ENCODE results near the gene TXNRD1. TPM values are rescaled to one million over a fixed set of nuclear protein-coding genes. Genes with fewer than 3 reads are reported as not detected.

The TXNRD1 gene
- total and polyA plus RNA-seq, 5 donors from 2014 or later = 26.5 to 47.7 (median 34.2) TPM

- H3K4me3 Mint-ChIP-seq = no peak overlapping the region
- no peaks in the 10 kb centered on the region for H3K36me3 Mint-ChIP-seq
Measured at GRCh38 chr12:104358353-104359003, 142.9 kb downstream of the TXNRD1 start.

GRCh38 chr12:104359216-104359615 is 143.6 kb downstream of the TXNRD1 start:
- no peak overlapping the region for H3K4me3 ChIP-seq (ENCODE audit: low read depth, low read length)
- H3K27me3 ChIP-seq (ENCODE audit: control insufficient read depth, insufficient read depth, low read length) = no peaks in the 10 kb centered on the region
- no peak overlapping the region for H3K27ac ChIP-seq (ENCODE audit: insufficient read depth, low read length, poor library complexity, severe bottlenecking)
- Mint-ChIP-seq H3K27me3 (no peaks in the 10 kb centered on the region), H3K4me1 (peaks cover 0 to 4% (median 1%) of the 10 kb centered on the region in 4 donors), H3K36me3 (no peaks in the 10 kb centered on the region), H3K9me3 (peaks cover 0 to 2% (median 0%) of the 10 kb centered on the region in 7 donors), H3K27ac (no peak overlapping the region), H3K4me3 (no peak overlapping the region)
- no peaks in the 10 kb centered on the region for H3K36me3 ChIP-seq (ENCODE audit: control insufficient read depth, insufficient read depth, low read length)
- DNase-seq = no peak
- no peaks in the 10 kb centered on the region for H3K9me3 ChIP-seq (ENCODE audit: control insufficient read depth in 2 of 2, low read length in 2 of 2)
- no peak for ATAC-seq (ENCODE audit: low read depth in 2 of 2)
- H3K4me1 ChIP-seq (ENCODE audit: control insufficient read depth, insufficient read depth, low read length, poor library complexity, severe bottlenecking) = no peaks in the 10 kb centered on the region

More at GRCh38 chr12:104358353-104359003, 142.9 kb downstream of the TXNRD1 start:
- peak; percentile 85 to 95 for ATAC-seq (ENCODE audit: low read depth in 2 of 2)
- peaks cover 0 to 2% (median 0%) of the 10 kb centered on the region in 7 donors for H3K9me3 Mint-ChIP-seq
- H3K27ac Mint-ChIP-seq = peak overlapping the region in 1 of 3 donors; percentile 26
- H3K27me3 ChIP-seq (ENCODE audit: control insufficient read depth, insufficient read depth, low read length) = no peaks in the 10 kb centered on the region
- H3K4me1 ChIP-seq (ENCODE audit: control insufficient read depth, insufficient read depth, low read length, poor library complexity, severe bottlenecking) = no peaks in the 10 kb centered on the region
- peak; percentile 33 to 75 (median 68) for DNase-seq
- H3K27me3 Mint-ChIP-seq = no peaks in the 10 kb centered on the region
- no peaks in the 10 kb centered on the region for H3K9me3 ChIP-seq (ENCODE audit: control insufficient read depth in 2 of 2, low read length in 2 of 2)
- no peak overlapping the region for H3K4me3 ChIP-seq (ENCODE audit: low read depth, low read length)
- H3K4me1 Mint-ChIP-seq = peaks cover 0 to 5% (median 1%) of the 10 kb centered on the region in 4 donors
- H3K27ac ChIP-seq (ENCODE audit: insufficient read depth, low read length, poor library complexity, severe bottlenecking) = no peak overlapping the region
- H3K36me3 ChIP-seq (ENCODE audit: control insufficient read depth, insufficient read depth, low read length) = no peaks in the 10 kb centered on the region

GRCh38 chr12:104360157-104360556 is 144.6 kb downstream of the TXNRD1 start:
- Histone ChIP-seq H3K27me3 (ENCODE audit: control insufficient read depth, insufficient read depth, low read length) (no peaks in the 10 kb centered on the region), H3K9me3 (ENCODE audit: control insufficient read depth in 2 of 2, low read length in 2 of 2) (no peaks in the 10 kb centered on the region), H3K27ac (ENCODE audit: insufficient read depth, low read length, poor library complexity, severe bottlenecking) (no peak overlapping the region), H3K4me1 (ENCODE audit: control insufficient read depth, insufficient read depth, low read length, poor library complexity, severe bottlenecking) (no peaks in the 10 kb centered on the region), H3K36me3 (ENCODE audit: control insufficient read depth, insufficient read depth, low read length) (no peaks in the 10 kb centered on the region), H3K4me3 (ENCODE audit: low read depth, low read length) (no peak overlapping the region)
- peaks cover 0 to 2% (median 0%) of the 10 kb centered on the region in 7 donors for H3K9me3 Mint-ChIP-seq
- no peak overlapping the region for H3K27ac Mint-ChIP-seq
- H3K4me1 Mint-ChIP-seq = peaks cover 0 to 4% (median 1%) of the 10 kb centered on the region in 4 donors
- no peak for DNase-seq
- no peak for ATAC-seq (ENCODE audit: low read depth in 2 of 2)
- no peaks in the 10 kb centered on the region for H3K36me3 Mint-ChIP-seq
- peak overlapping the region in 1 of 4 donors; percentile 17 for H3K4me3 Mint-ChIP-seq
- H3K27me3 Mint-ChIP-seq = no peaks in the 10 kb centered on the region

GRCh38 chr12:104360983-104361707 is 145.6 kb downstream of the TXNRD1 start:
- no peak overlapping the region for H3K4me3 Mint-ChIP-seq
- Histone ChIP-seq H3K4me1 (ENCODE audit: control insufficient read depth, insufficient read depth, low read length, poor library complexity, severe bottlenecking) (no peaks in the 10 kb centered on the region), H3K27ac (ENCODE audit: insufficient read depth, low read length, poor library complexity, severe bottlenecking) (no peak overlapping the region), H3K36me3 (ENCODE audit: control insufficient read depth, insufficient read depth, low read length) (no peaks in the 10 kb centered on the region), H3K9me3 (ENCODE audit: control insufficient read depth in 2 of 2, low read length in 2 of 2) (no peaks in the 10 kb centered on the region), H3K27me3 (ENCODE audit: control insufficient read depth, insufficient read depth, low read length) (no peaks in the 10 kb centered on the region), H3K4me3 (ENCODE audit: low read depth, low read length) (no peak overlapping the region)
- peaks cover 0 to 2% (median 0%) of the 10 kb centered on the region in 7 donors for H3K9me3 Mint-ChIP-seq
- ATAC-seq (ENCODE audit: low read depth in 2 of 2) (no peak), DNase-seq (no peak)
- H3K27me3 Mint-ChIP-seq = no peaks in the 10 kb centered on the region
- peaks cover 0 to 4% (median 1%) of the 10 kb centered on the region in 4 donors for H3K4me1 Mint-ChIP-seq
- H3K36me3 Mint-ChIP-seq = peaks cover 3% of the 10 kb centered on the region
- H3K27ac Mint-ChIP-seq = no peak overlapping the region

GRCh38 chr12:104365921-104366410 is 150.4 kb downstream of the TXNRD1 start:
- Mint-ChIP-seq H3K36me3 (peaks cover 3% of the 10 kb centered on the region), H3K4me3 (no peak overlapping the region), H3K9me3 (peaks cover 0 to 16% (median 2%) of the 10 kb centered on the region in 7 donors), H3K4me1 (no peaks in the 10 kb centered on the region), H3K27me3 (no peaks in the 10 kb centered on the region), H3K27ac (no peak overlapping the region)
- H3K27me3 ChIP-seq (ENCODE audit: control insufficient read depth, insufficient read depth, low read length) = no peaks in the 10 kb centered on the region
- H3K9me3 ChIP-seq (ENCODE audit: control insufficient read depth in 2 of 2, low read length in 2 of 2) = peaks cover 0 to 3% of the 10 kb centered on the region in 2 experiments
- no peaks in the 10 kb centered on the region for H3K4me1 ChIP-seq (ENCODE audit: control insufficient read depth, insufficient read depth, low read length, poor library complexity, severe bottlenecking)
- no peak overlapping the region for H3K4me3 ChIP-seq (ENCODE audit: low read depth, low read length)
- ATAC-seq (ENCODE audit: low read depth in 2 of 2) (no peak), DNase-seq (no peak)
- H3K36me3 ChIP-seq (ENCODE audit: control insufficient read depth, insufficient read depth, low read length) = no peaks in the 10 kb centered on the region
- H3K27ac ChIP-seq (ENCODE audit: insufficient read depth, low read length, poor library complexity, severe bottlenecking) = no peak overlapping the region

GRCh38 chr12:104369708-104370107 is 154.1 kb downstream of the TXNRD1 start:
- no peak overlapping the region for H3K27ac Mint-ChIP-seq
- H3K27ac ChIP-seq (ENCODE audit: insufficient read depth, low read length, poor library complexity, severe bottlenecking) = no peak overlapping the region
- DNase-seq = no peak

GRCh38 chr12:104371043-104371870 is 155.7 kb downstream of the TXNRD1 start:
- Mint-ChIP-seq H3K27me3 (no peaks in the 10 kb centered on the region), H3K9me3 (peaks cover 0 to 16% (median 2%) of the 10 kb centered on the region in 7 donors), H3K36me3 (no peaks in the 10 kb centered on the region), H3K27ac (peak overlapping the region in 2 of 3 donors; percentile 7 to 35), H3K4me1 (peaks cover 0 to 8% (median 5%) of the 10 kb centered on the region in 4 donors), H3K4me3 (no peak overlapping the region)
- Histone ChIP-seq H3K27me3 (ENCODE audit: control insufficient read depth, insufficient read depth, low read length) (no peaks in the 10 kb centered on the region), H3K4me1 (ENCODE audit: control insufficient read depth, insufficient read depth, low read length, poor library complexity, severe bottlenecking) (peaks cover 5% of the 10 kb centered on the region), H3K9me3 (ENCODE audit: control insufficient read depth in 2 of 2, low read length in 2 of 2) (peaks cover 0 to 3% of the 10 kb centered on the region in 2 experiments), H3K4me3 (ENCODE audit: low read depth, low read length) (no peak overlapping the region), H3K36me3 (ENCODE audit: control insufficient read depth, insufficient read depth, low read length) (no peaks in the 10 kb centered on the region), H3K27ac (ENCODE audit: insufficient read depth, low read length, poor library complexity, severe bottlenecking) (no peak overlapping the region)
- DNase-seq (no peak), ATAC-seq (ENCODE audit: low read depth in 2 of 2) (no peak)

More at GRCh38 chr12:104369708-104370107, 154.1 kb downstream of the TXNRD1 start:
- H3K27me3 ChIP-seq (ENCODE audit: control insufficient read depth, insufficient read depth, low read length) = no peaks in the 10 kb centered on the region
- H3K9me3 ChIP-seq (ENCODE audit: control insufficient read depth in 2 of 2, low read length in 2 of 2) = peaks cover 0 to 3% of the 10 kb centered on the region in 2 experiments
- H3K36me3 Mint-ChIP-seq = peaks cover 3% of the 10 kb centered on the region
- peaks cover 0 to 8% (median 5%) of the 10 kb centered on the region in 4 donors for H3K4me1 Mint-ChIP-seq
- no peaks in the 10 kb centered on the region for H3K27me3 Mint-ChIP-seq
- no peak for ATAC-seq (ENCODE audit: low read depth in 2 of 2)
- no peak overlapping the region for H3K4me3 Mint-ChIP-seq
- no peaks in the 10 kb centered on the region for H3K36me3 ChIP-seq (ENCODE audit: control insufficient read depth, insufficient read depth, low read length)
- peaks cover 5% of the 10 kb centered on the region for H3K4me1 ChIP-seq (ENCODE audit: control insufficient read depth, insufficient read depth, low read length, poor library complexity, severe bottlenecking)
- peaks cover 0 to 16% (median 2%) of the 10 kb centered on the region in 7 donors for H3K9me3 Mint-ChIP-seq
- no peak overlapping the region for H3K4me3 ChIP-seq (ENCODE audit: low read depth, low read length)

All from CD4-positive, CD25-positive, alpha-beta regulatory T cell (primary cell).